A673 (cell line): Measurements from ENCODE around the gene WLS. TPM values are rescaled to one million over a fixed set of nuclear protein-coding genes. Genes with fewer than 3 reads are reported as not detected.

Experiments
- BruUV-seq: library from RNA; stranded (reverse); fragments of 400-500 nt; replicated peaks from 2 replicates; lab custom pipeline; 2021; lab: Mats Ljungman, UMichigan
- CTCF ChIA-PET: fragments of 300-600 bp; sonication (Branson Sonifier 250); formaldehyde crosslinking; loops from one replicate; lab custom pipeline; 2022; ENCODE audit warnings: antibody characterized with exemption; lab: Charles Lee
- POLR2A ChIA-PET: fragments of 300-600 bp; sonication (Branson Sonifier 250); formaldehyde crosslinking; loops from one replicate; lab custom pipeline; 2022; ENCODE audit warnings: antibody characterized with exemption; ENCODE audit not compliant: low non-redundant PET; lab: Charles Lee
- DNase-seq: peaks from one replicate; pipeline ENCODE4 v3.0.0-alpha.2; 2015; ENCODE audit warnings: low spot score
- H3K27ac ChIP-seq: fragments of 200-600 bp; sonication (generic); 2 replicates; pipeline ENCODE4 v1.5.1; 2016; ENCODE audit warnings: mixed run types, low read depth, mild to moderate bottlenecking, mixed read lengths, antibody characterized with exemption, low read length; ENCODE audit not compliant: poor library complexity, severe bottlenecking
- H3K27me3 ChIP-seq: fragments of 200-600 bp; sonication (generic); replicated peaks from 2 replicates; pipeline ENCODE4 v1.6.1; 2017; ENCODE audit warnings: mixed run types, low read depth, mild to moderate bottlenecking, mixed read lengths, antibody characterized with exemption, low read length; ENCODE audit not compliant: insufficient read depth, poor library complexity
- H3K36me3 ChIP-seq: fragments of 200-600 bp; sonication (generic); 2 replicates; pipeline ENCODE4 v1.6.1; 2016; ENCODE audit warnings: mixed run types, mild to moderate bottlenecking, mixed read lengths, antibody characterized with exemption, low read length; ENCODE audit not compliant: insufficient read depth, poor library complexity, severe bottlenecking
- H3K4me1 ChIP-seq: fragments of 200-600 bp; sonication (generic); 2 replicates; pipeline ENCODE4 v1.6.1; 2017; ENCODE audit warnings: mixed run types, mild to moderate bottlenecking, mixed read lengths, antibody characterized with exemption, low read length; ENCODE audit not compliant: insufficient read depth, poor library complexity, severe bottlenecking
- H3K4me3 ChIP-seq: fragments of 200-600 bp; sonication (generic); 2 replicates; pipeline ENCODE4 v1.5.1; 2016; ENCODE audit warnings: low read depth, mixed run types, mild to moderate bottlenecking, mixed read lengths, low read length; ENCODE audit not compliant: poor library complexity, severe bottlenecking
- H3K9me3 ChIP-seq: fragments of 200-600 bp; sonication (generic); 2 replicates; pipeline ENCODE4 v1.6.1; 2016; ENCODE audit warnings: mixed run types, low read depth, mild to moderate bottlenecking, mixed read lengths, antibody characterized with exemption, low read length; ENCODE audit not compliant: poor library complexity, severe bottlenecking
- EZH2 ChIP-seq: fragments of 200-600 bp; sonication (generic); IDR thresholded peaks from 2 replicates; pipeline ENCODE4 v1.6.1; 2017; ENCODE audit warnings: borderline replicate concordance, low read depth, mild to moderate bottlenecking, mixed read lengths, antibody characterized with exemption, low read length; ENCODE audit not compliant: poor library complexity, severe bottlenecking
- intact Hi-C: fragments of 100-400 bp; cut with micrococcal nuclease; formaldehyde crosslinking; loops from one replicate; pipeline ENCODE4 v1.10.0; 2022; ENCODE audit not compliant: unreplicated experiment
- total RNA-seq: library from RNA; stranded (reverse); gene quantifications from 2 replicates; pipeline ENCODE4 v1.2.3, GENCODE V29; 2021
- TF ChIP-seq, protein P1 (sequence below): fragments of 300-800, 200-600 bp; sonication (generic); conservative IDR thresholded peaks from 2 replicates; pipeline ENCODE4 v1.5.1; 2017; ENCODE audit warnings: low read depth, mild to moderate bottlenecking, antibody characterized with exemption, low read length, moderate library complexity, mixed read lengths

WLS gene
- total RNA-seq, 1 experiment from 2014 or later = 144 TPM

DNA sequence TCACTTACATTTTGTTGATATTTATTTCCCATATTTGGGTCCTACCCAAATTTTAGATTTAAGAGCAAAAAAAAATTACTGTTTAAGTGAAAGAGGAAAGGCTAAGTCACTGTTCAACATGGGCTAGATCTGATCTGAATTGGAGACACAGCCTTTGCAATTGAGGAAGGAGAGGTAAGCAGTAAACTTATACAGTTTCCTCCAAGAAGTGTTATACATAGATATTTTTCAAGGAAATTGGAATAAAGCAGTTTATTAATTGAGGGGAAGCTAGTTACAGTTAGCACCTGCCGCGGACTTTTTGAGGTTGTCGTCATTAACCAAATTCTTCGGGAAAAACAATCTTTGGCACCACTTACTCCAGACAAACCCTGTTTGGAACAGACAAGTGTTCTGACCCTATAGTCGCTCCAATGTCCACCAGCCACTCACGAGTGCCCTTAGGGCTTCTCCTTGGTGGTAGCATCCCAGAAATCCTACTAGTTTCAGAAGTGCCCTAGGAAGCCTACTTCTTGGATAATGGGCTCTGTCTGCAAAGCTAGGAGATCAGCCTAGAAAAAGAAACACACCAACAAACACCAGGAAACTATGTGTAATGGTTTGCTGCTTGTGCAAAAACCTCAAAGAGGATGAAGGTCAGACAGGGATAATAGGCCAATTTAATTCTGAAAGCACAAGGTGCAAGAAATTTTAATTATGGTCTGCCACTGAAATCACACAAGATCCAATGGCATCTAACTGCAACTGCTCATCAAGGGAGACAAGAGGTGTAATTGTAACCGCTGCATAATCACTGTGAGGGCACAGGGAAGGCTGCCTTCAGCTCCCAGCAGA lies 2.5 kb downstream of the WLS start:
- DNase-seq = no peak
- no peak for TF ChIP-seq EZH2
- TF ChIP-seq, protein P1, sequence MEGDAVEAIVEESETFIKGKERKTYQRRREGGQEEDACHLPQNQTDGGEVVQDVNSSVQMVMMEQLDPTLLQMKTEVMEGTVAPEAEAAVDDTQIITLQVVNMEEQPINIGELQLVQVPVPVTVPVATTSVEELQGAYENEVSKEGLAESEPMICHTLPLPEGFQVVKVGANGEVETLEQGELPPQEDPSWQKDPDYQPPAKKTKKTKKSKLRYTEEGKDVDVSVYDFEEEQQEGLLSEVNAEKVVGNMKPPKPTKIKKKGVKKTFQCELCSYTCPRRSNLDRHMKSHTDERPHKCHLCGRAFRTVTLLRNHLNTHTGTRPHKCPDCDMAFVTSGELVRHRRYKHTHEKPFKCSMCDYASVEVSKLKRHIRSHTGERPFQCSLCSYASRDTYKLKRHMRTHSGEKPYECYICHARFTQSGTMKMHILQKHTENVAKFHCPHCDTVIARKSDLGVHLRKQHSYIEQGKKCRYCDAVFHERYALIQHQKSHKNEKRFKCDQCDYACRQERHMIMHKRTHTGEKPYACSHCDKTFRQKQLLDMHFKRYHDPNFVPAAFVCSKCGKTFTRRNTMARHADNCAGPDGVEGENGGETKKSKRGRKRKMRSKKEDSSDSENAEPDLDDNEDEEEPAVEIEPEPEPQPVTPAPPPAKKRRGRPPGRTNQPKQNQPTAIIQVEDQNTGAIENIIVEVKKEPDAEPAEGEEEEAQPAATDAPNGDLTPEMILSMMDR = no peak
- H3K4me3 ChIP-seq = peak overlapping the region; percentile 71
- intact Hi-C loops = loop anchor here (5.0 kb wide), 2 partner anchors 73 to 112 kb away; no protein-coding TSS in a partner anchor
- H3K9me3 ChIP-seq = no peaks in the 10 kb centered on the region
- no peaks in the 10 kb centered on the region for H3K36me3 ChIP-seq
- H3K27ac ChIP-seq = peak overlapping the region; percentile 15
- POLR2A ChIA-PET = interaction anchor here (0.6 kb wide), 1 partner anchor 117 kb away, joined by 14 read pairs; no protein-coding TSS in a partner anchor
- CTCF ChIA-PET = interaction anchor here (0.7 kb wide), 1 partner anchor 649 kb away, joined by 5 read pairs; no protein-coding TSS in a partner anchor
- no peaks in the 10 kb centered on the region for H3K27me3 ChIP-seq
- peaks cover 43% of the 10 kb centered on the region for H3K4me1 ChIP-seq
- BruUV-seq = no TSS peak

DNA sequence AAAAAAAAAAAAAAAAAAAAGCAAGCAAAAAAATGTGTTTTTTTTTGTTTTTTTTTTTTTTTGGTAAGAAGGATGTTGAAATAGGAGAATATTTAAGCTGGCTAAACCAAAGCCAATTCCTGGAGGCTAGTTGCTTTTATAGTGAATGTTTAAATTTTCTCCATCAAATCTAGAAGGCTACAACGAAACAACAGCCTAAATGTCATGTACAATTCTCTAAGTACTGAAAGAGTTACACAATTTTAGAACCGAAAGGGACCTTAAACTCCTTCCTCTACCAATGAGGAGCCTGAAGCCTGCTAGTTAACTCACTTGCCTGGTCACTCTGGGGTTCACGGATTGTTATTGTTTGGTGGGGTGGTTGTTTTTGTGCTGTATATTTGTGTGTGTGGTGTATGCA lies 3.5 kb downstream of the WLS start:
- H3K4me3 ChIP-seq = no peak overlapping the region
- H3K4me1 ChIP-seq = peaks cover 43% of the 10 kb centered on the region
- intact Hi-C loops = no loop called here
- CTCF ChIA-PET = interaction anchor here (0.6 to 0.7 kb wide), 2 partner anchors 21 to 155 kb away, joined by 5 to 8 read pairs; no protein-coding TSS in a partner anchor
- no TSS peak for BruUV-seq
- DNase-seq = no peak
- H3K27me3 ChIP-seq = no peaks in the 10 kb centered on the region
- POLR2A ChIA-PET = no interaction called here
- H3K9me3 ChIP-seq = no peaks in the 10 kb centered on the region
- peak overlapping the region; percentile 15 for H3K27ac ChIP-seq
- H3K36me3 ChIP-seq = no peaks in the 10 kb centered on the region
- no peak for TF ChIP-seq EZH2
- TF ChIP-seq, protein P1 = no peak

GRCh38 chr1:68227598-68227997 lies 4.7 kb downstream of the WLS start:
- POLR2A ChIA-PET = no interaction called here

More at GRCh38 chr1:68227598-68227997, 4.7 kb downstream of the WLS start:
- H3K4me1 ChIP-seq = peaks cover 33% of the 10 kb centered on the region
- no peaks in the 10 kb centered on the region for H3K27me3 ChIP-seq
- H3K9me3 ChIP-seq = no peaks in the 10 kb centered on the region
- DNase-seq = no peak
- intact Hi-C loops = no loop called here
- H3K27ac ChIP-seq = no peak overlapping the region
- no peak overlapping the region for H3K4me3 ChIP-seq
- no TSS peak for BruUV-seq
- CTCF ChIA-PET = no interaction called here
- no peak for TF ChIP-seq EZH2
- TF ChIP-seq, protein P1 = no peak
- H3K36me3 ChIP-seq = no peaks in the 10 kb centered on the region
